GM19455 (cell line): Measurements from ENCODE around the gene ZNF469.

Experiments used
- ATAC-seq: cut with Tn5 transposase; IDR thresholded peaks from one replicate; pipeline ENCODE4 v1.9.1; 2021; ENCODE audit not compliant: unreplicated experiment

The ZNF469 gene

GRCh38 chr16:88375996-88376834 is 6.5 kb upstream of the ZNF469 start:
- no peak for ATAC-seq

- ATAC-seq, result no peak
Observed at GRCh38 chr16:88376835-88377726, 5.7 kb upstream of the ZNF469 start.

GRCh38 chr16:88377961-88378360 is 4.8 kb upstream of the ZNF469 start:
- no peak for ATAC-seq

- no peak for ATAC-seq
Observed at GRCh38 chr16:88378401-88378800, 4.4 kb upstream of the ZNF469 start.

- no peak for ATAC-seq
Observed at GRCh38 chr16:88378836-88379693, 3.7 kb upstream of the ZNF469 start.

GRCh38 chr16:88379694-88380040 is 3.1 kb upstream of the ZNF469 start:
- ATAC-seq, result no peak

- ATAC-seq, result no peak
Observed at GRCh38 chr16:88380099-88380498, 2.7 kb upstream of the ZNF469 start.

- ATAC-seq, result no peak
Observed at GRCh38 chr16:88380619-88381018, 2.1 kb upstream of the ZNF469 start.

- no peak for ATAC-seq
Observed at GRCh38 chr16:88381820-88382451, 823 bp upstream of the ZNF469 start.

GRCh38 chr16:88383401-88384221 is 852 bp downstream of the ZNF469 start:
- ATAC-seq, result no peak

GRCh38 chr16:88384222-88385111 is 1.7 kb downstream of the ZNF469 start:
- ATAC-seq, result no peak

- no peak for ATAC-seq
Observed at GRCh38 chr16:88385112-88385594, 2.4 kb downstream of the ZNF469 start.

- no peak for ATAC-seq
Observed at GRCh38 chr16:88385831-88386815, 3.4 kb downstream of the ZNF469 start.

GRCh38 chr16:88387180-88387765 is 4.5 kb downstream of the ZNF469 start:
- ATAC-seq, result no peak

- ATAC-seq, result no peak
Observed at GRCh38 chr16:88387941-88388627, 5.3 kb downstream of the ZNF469 start.

GRCh38 chr16:88389191-88389590 is 6.4 kb downstream of the ZNF469 start:
- no peak for ATAC-seq
